ENCODE measurements around the gene SYCP3. TPM values are rescaled to one million over a fixed set of nuclear protein-coding genes. Genes with fewer than 3 reads are reported as not detected.

Gene SYCP3
- 0.76 TPM for total RNA-seq
- polyA plus RNA-seq: 1.4 TPM
- long read RNA-seq, donor 1: 0 reads
- long read RNA-seq, donor 2: 0 reads
- long read RNA-seq, donor 3, partial matches to known transcripts: 6 of 12 reads
- long read RNA-seq, donor 3, other reads (novel, unspliced or antisense): 6 of 12 reads
- long read RNA-seq, donor 4, partial matches to known transcripts: 25 of 40 reads
- long read RNA-seq, donor 4, other reads (novel, unspliced or antisense): 15 of 40 reads
- long read RNA-seq, donor 5: 0 reads
- long read RNA-seq, donor 6: 0 reads
- long read RNA-seq, donor 7, partial matches to known transcripts: 34 of 52 reads
- long read RNA-seq, donor 7, other reads (novel, unspliced or antisense): 18 of 52 reads
- long read RNA-seq, donor 8: 0 reads
- long read RNA-seq, donor 9: 0 reads
- long read RNA-seq, donor 10, partial matches to known transcripts: 8 of 8 reads
- long read RNA-seq, donor 10, other reads (novel, unspliced or antisense): 0 of 8 reads

GRCh38 chr12:101738920-101739665 lies at the start of gene SYCP3:
Gene SYCP3 (minus strand): TSS chr12:101739462. CDS start chr12:101737935, 1,527 bp downstream.
- Histone ChIP-seq H3K27me3 (ENCODE audit: control insufficient read depth in 2 of 2, insufficient read depth in 1 of 2, low read length in 1 of 2) (no peaks in the 10 kb centered on the region), H3K27ac (ENCODE audit: low read depth in 1 of 2, low read length in 1 of 2) (no peak within 1 kb of the TSS), H3K9me3 (ENCODE audit: control insufficient read depth in 2 of 2, insufficient read depth in 1 of 2, low read length in 1 of 2) (no peaks in the 10 kb centered on the region), H3K36me3 (ENCODE audit: control insufficient read depth in 2 of 2, insufficient read depth in 2 of 2, low read length in 1 of 2) (peaks cover 6 to 18% of the 10 kb centered on the region in 2 donors), H3K4me3 (ENCODE audit: low read length in 2 of 2) (no peak within 1 kb of the TSS), H3K4me1 (ENCODE audit: control insufficient read depth in 2 of 2, insufficient read depth in 2 of 2, low read length in 2 of 2) (peaks cover 0 to 7% of the 10 kb centered on the region in 2 donors)
- no peak for DNase-seq (ENCODE audit: low read depth in 6 of 9, low spot score in 9 of 9)
- 98% methylated on average over 57 of the region's 57 CpGs for WGBS

GRCh38 chr12:101785671-101786070 lies 46.4 kb upstream of the SYCP3 start:
- DNase-seq (ENCODE audit: low read depth in 6 of 9, low spot score in 9 of 9): no peak
- H3K4me3 ChIP-seq (ENCODE audit: low read length in 2 of 2): no peak overlapping the region
- no peaks in the 10 kb centered on the region for H3K27me3 ChIP-seq (ENCODE audit: control insufficient read depth in 2 of 2, insufficient read depth in 1 of 2, low read length in 1 of 2)
- H3K4me1 ChIP-seq (ENCODE audit: control insufficient read depth in 2 of 2, insufficient read depth in 2 of 2, low read length in 2 of 2): no peaks in the 10 kb centered on the region
- WGBS: 94% methylated on average over 1 of the region's 1 CpG
- H3K27ac ChIP-seq (ENCODE audit: low read depth in 1 of 2, low read length in 1 of 2): no peak overlapping the region
- peaks cover 15 to 44% of the 10 kb centered on the region in 2 donors for H3K36me3 ChIP-seq (ENCODE audit: control insufficient read depth in 2 of 2, insufficient read depth in 2 of 2, low read length in 1 of 2)
- H3K9me3 ChIP-seq (ENCODE audit: control insufficient read depth in 2 of 2, insufficient read depth in 1 of 2, low read length in 1 of 2): no peaks in the 10 kb centered on the region

GRCh38 chr12:101784376-101784775 lies 45.1 kb upstream of the SYCP3 start:
- Histone ChIP-seq H3K36me3 (ENCODE audit: control insufficient read depth in 2 of 2, insufficient read depth in 2 of 2, low read length in 1 of 2) (peaks cover 13 to 43% of the 10 kb centered on the region in 2 donors), H3K4me1 (ENCODE audit: control insufficient read depth in 2 of 2, insufficient read depth in 2 of 2, low read length in 2 of 2) (no peaks in the 10 kb centered on the region), H3K4me3 (ENCODE audit: low read length in 2 of 2) (no peak overlapping the region), H3K9me3 (ENCODE audit: control insufficient read depth in 2 of 2, insufficient read depth in 1 of 2, low read length in 1 of 2) (no peaks in the 10 kb centered on the region), H3K27ac (ENCODE audit: low read depth in 1 of 2, low read length in 1 of 2) (no peak overlapping the region), H3K27me3 (ENCODE audit: control insufficient read depth in 2 of 2, insufficient read depth in 1 of 2, low read length in 1 of 2) (no peaks in the 10 kb centered on the region)
- WGBS: 96% methylated on average over 1 of the region's 1 CpG
- DNase-seq (ENCODE audit: low read depth in 6 of 9, low spot score in 9 of 9): no peak

GRCh38 chr12:101783838-101784237 lies 44.6 kb upstream of the SYCP3 start:
- Histone ChIP-seq H3K27ac (ENCODE audit: low read depth in 1 of 2, low read length in 1 of 2) (no peak overlapping the region), H3K36me3 (ENCODE audit: control insufficient read depth in 2 of 2, insufficient read depth in 2 of 2, low read length in 1 of 2) (peaks cover 10 to 43% of the 10 kb centered on the region in 2 donors)
- 95% methylated on average over 2 of the region's 2 CpGs for WGBS

GRCh38 chr12:101783150-101783549 lies 43.9 kb upstream of the SYCP3 start:
- Histone ChIP-seq H3K4me1 (ENCODE audit: control insufficient read depth in 2 of 2, insufficient read depth in 2 of 2, low read length in 2 of 2) (no peaks in the 10 kb centered on the region), H3K27ac (ENCODE audit: low read depth in 1 of 2, low read length in 1 of 2) (no peak overlapping the region), H3K36me3 (ENCODE audit: control insufficient read depth in 2 of 2, insufficient read depth in 2 of 2, low read length in 1 of 2) (peaks cover 10 to 43% of the 10 kb centered on the region in 2 donors), H3K9me3 (ENCODE audit: control insufficient read depth in 2 of 2, insufficient read depth in 1 of 2, low read length in 1 of 2) (no peaks in the 10 kb centered on the region), H3K4me3 (ENCODE audit: low read length in 2 of 2) (no peak overlapping the region), H3K27me3 (ENCODE audit: control insufficient read depth in 2 of 2, insufficient read depth in 1 of 2, low read length in 1 of 2) (no peaks in the 10 kb centered on the region)
- DNase-seq (ENCODE audit: low read depth in 6 of 9, low spot score in 9 of 9): no peak
- WGBS: 80% methylated on average over 2 of the region's 2 CpGs

More at GRCh38 chr12:101783838-101784237, 44.6 kb upstream of the SYCP3 start:
- Histone ChIP-seq H3K27me3 (ENCODE audit: control insufficient read depth in 2 of 2, insufficient read depth in 1 of 2, low read length in 1 of 2) (no peaks in the 10 kb centered on the region), H3K4me1 (ENCODE audit: control insufficient read depth in 2 of 2, insufficient read depth in 2 of 2, low read length in 2 of 2) (no peaks in the 10 kb centered on the region), H3K4me3 (ENCODE audit: low read length in 2 of 2) (no peak overlapping the region), H3K9me3 (ENCODE audit: control insufficient read depth in 2 of 2, insufficient read depth in 1 of 2, low read length in 1 of 2) (no peaks in the 10 kb centered on the region)
- no peak for DNase-seq (ENCODE audit: low read depth in 6 of 9, low spot score in 9 of 9)

- DNase-seq (ENCODE audit: low read depth in 6 of 9, low spot score in 9 of 9): no peak
- no peaks in the 10 kb centered on the region for H3K27me3 ChIP-seq (ENCODE audit: control insufficient read depth in 2 of 2, insufficient read depth in 1 of 2, low read length in 1 of 2)
- no peak overlapping the region for H3K4me3 ChIP-seq (ENCODE audit: low read length in 2 of 2)
- no peaks in the 10 kb centered on the region for H3K9me3 ChIP-seq (ENCODE audit: control insufficient read depth in 2 of 2, insufficient read depth in 1 of 2, low read length in 1 of 2)
- peaks cover 0 to 7% of the 10 kb centered on the region in 2 donors for H3K4me1 ChIP-seq (ENCODE audit: control insufficient read depth in 2 of 2, insufficient read depth in 2 of 2, low read length in 2 of 2)
- H3K36me3 ChIP-seq (ENCODE audit: control insufficient read depth in 2 of 2, insufficient read depth in 2 of 2, low read length in 1 of 2): peaks cover 14 to 50% of the 10 kb centered on the region in 2 donors
- 95% methylated on average over 3 of the region's 3 CpGs for WGBS
- no peak overlapping the region for H3K27ac ChIP-seq (ENCODE audit: low read depth in 1 of 2, low read length in 1 of 2)
Measured at GRCh38 chr12:101782273-101782731, 43.0 kb upstream of the SYCP3 start.

GRCh38 chr12:101781834-101782233 lies 42.6 kb upstream of the SYCP3 start:
- Histone ChIP-seq H3K9me3 (ENCODE audit: control insufficient read depth in 2 of 2, insufficient read depth in 1 of 2, low read length in 1 of 2) (no peaks in the 10 kb centered on the region), H3K4me1 (ENCODE audit: control insufficient read depth in 2 of 2, insufficient read depth in 2 of 2, low read length in 2 of 2) (peaks cover 0 to 12% of the 10 kb centered on the region in 2 donors), H3K27ac (ENCODE audit: low read depth in 1 of 2, low read length in 1 of 2) (no peak overlapping the region), H3K4me3 (ENCODE audit: low read length in 2 of 2) (no peak overlapping the region), H3K36me3 (ENCODE audit: control insufficient read depth in 2 of 2, insufficient read depth in 2 of 2, low read length in 1 of 2) (peaks cover 17 to 49% of the 10 kb centered on the region in 2 donors), H3K27me3 (ENCODE audit: control insufficient read depth in 2 of 2, insufficient read depth in 1 of 2, low read length in 1 of 2) (no peaks in the 10 kb centered on the region)
- DNase-seq (ENCODE audit: low read depth in 6 of 9, low spot score in 9 of 9): no peak
- 99% methylated on average over 3 of the region's 3 CpGs for WGBS

GRCh38 chr12:101780599-101780998 lies 41.3 kb upstream of the SYCP3 start:
- 86% methylated on average over 2 of the region's 2 CpGs for WGBS
- Histone ChIP-seq H3K4me3 (ENCODE audit: low read length in 2 of 2) (no peak overlapping the region), H3K27me3 (ENCODE audit: control insufficient read depth in 2 of 2, insufficient read depth in 1 of 2, low read length in 1 of 2) (no peaks in the 10 kb centered on the region)

GRCh38 chr12:101779626-101780025 lies 40.4 kb upstream of the SYCP3 start:
- Histone ChIP-seq H3K4me1 (ENCODE audit: control insufficient read depth in 2 of 2, insufficient read depth in 2 of 2, low read length in 2 of 2) (peaks cover 0 to 23% of the 10 kb centered on the region in 2 donors), H3K27ac (ENCODE audit: low read depth in 1 of 2, low read length in 1 of 2) (no peak overlapping the region), H3K27me3 (ENCODE audit: control insufficient read depth in 2 of 2, insufficient read depth in 1 of 2, low read length in 1 of 2) (no peaks in the 10 kb centered on the region), H3K4me3 (ENCODE audit: low read length in 2 of 2) (no peak overlapping the region), H3K9me3 (ENCODE audit: control insufficient read depth in 2 of 2, insufficient read depth in 1 of 2, low read length in 1 of 2) (no peaks in the 10 kb centered on the region), H3K36me3 (ENCODE audit: control insufficient read depth in 2 of 2, insufficient read depth in 2 of 2, low read length in 1 of 2) (peaks cover 16 to 42% of the 10 kb centered on the region in 2 donors)
- no peak for DNase-seq (ENCODE audit: low read depth in 6 of 9, low spot score in 9 of 9)
- WGBS: 97% methylated on average over 6 of the region's 6 CpGs

More at GRCh38 chr12:101780599-101780998, 41.3 kb upstream of the SYCP3 start:
- peaks cover 21 to 50% of the 10 kb centered on the region in 2 donors for H3K36me3 ChIP-seq (ENCODE audit: control insufficient read depth in 2 of 2, insufficient read depth in 2 of 2, low read length in 1 of 2)
- H3K9me3 ChIP-seq (ENCODE audit: control insufficient read depth in 2 of 2, insufficient read depth in 1 of 2, low read length in 1 of 2): no peaks in the 10 kb centered on the region
- no peak for DNase-seq (ENCODE audit: low read depth in 6 of 9, low spot score in 9 of 9)
- H3K4me1 ChIP-seq (ENCODE audit: control insufficient read depth in 2 of 2, insufficient read depth in 2 of 2, low read length in 2 of 2): peaks cover 0 to 19% of the 10 kb centered on the region in 2 donors
- H3K27ac ChIP-seq (ENCODE audit: low read depth in 1 of 2, low read length in 1 of 2): no peak overlapping the region

Measured in thymus (tissue), 14 donors.